ENCODE data around the gene LNPEP. TPM values are rescaled to one million over a fixed set of nuclear protein-coding genes. Genes with fewer than 3 reads are reported as not detected.

Gene LNPEP
- total and polyA plus RNA-seq, 4 donors = 1.9 to 19.7 (median 9.5) TPM

GRCh38 chr5:96905864-96906263 is 30.0 kb upstream of the LNPEP start:
- H3K4me3 ChIP-seq (ENCODE audit: low read depth in 1 of 3, low read length in 3 of 3) = no peak overlapping the region
- TF ChIP-seq RAD21 (IDR thresholded peaks at IDR 0.05) (no peak), JUND (IDR thresholded peaks at IDR 0.05) (no peak), REST (IDR thresholded peaks at IDR 0.05) (no peak), SP1 (IDR thresholded peaks at IDR 0.05) (no peak), GABPA (IDR thresholded peaks at IDR 0.05 in 1 of 2, conservative IDR thresholded peaks at IDR 0.05 in 1 of 2) (no peak), MAX (IDR thresholded peaks at IDR 0.05) (no peak), TAF1 (conservative IDR thresholded peaks at IDR 0.05) (no peak)
- peaks cover 2 to 26% (median 16%) of the 10 kb centered on the region in 4 donors for H3K36me3 ChIP-seq (ENCODE audit: control insufficient read depth in 4 of 4, insufficient read depth in 3 of 4, low read depth in 1 of 4, low read length in 3 of 4)
- WGBS = 92% methylated on average over 3 of the region's 3 CpGs
- no peak overlapping the region for H3K9ac ChIP-seq (ENCODE audit: low read depth in 1 of 2, low read length in 2 of 2)
- peaks cover 0 to 8% (median 3%) of the 10 kb centered on the region in 4 donors for H3K4me1 ChIP-seq (ENCODE audit: control insufficient read depth in 4 of 4, insufficient read depth in 4 of 4, low read length in 3 of 4)
- no peak overlapping the region for H3K27ac ChIP-seq (ENCODE audit: low read depth in 1 of 2, low read length in 2 of 2)
- no peaks in the 10 kb centered on the region for H3K27me3 ChIP-seq (ENCODE audit: control insufficient read depth in 4 of 4, insufficient read depth in 4 of 4, low read length in 3 of 4)
- H3K9me3 ChIP-seq (ENCODE audit: control insufficient read depth in 4 of 4, low read length in 3 of 4) = no peaks in the 10 kb centered on the region
- no peak for DNase-seq (ENCODE audit: low spot score)

- peak; percentile 49 to 60 for TF ChIP-seq RXRA (IDR thresholded peaks at IDR 0.05)
- no peak for TF ChIP-seq ATF3 (IDR thresholded peaks at IDR 0.05)
- TF ChIP-seq HNF4G (IDR thresholded peaks at IDR 0.05) = no peak
- no peak for TF ChIP-seq FOXA1 (IDR thresholded peaks at IDR 0.05)
- TF ChIP-seq NR2F2 (IDR thresholded peaks at IDR 0.05) = peak; percentile 9
- 67% methylated on average over 4 of the region's 4 CpGs for WGBS
- H3K27me3 ChIP-seq (ENCODE audit: control insufficient read depth in 4 of 4, insufficient read depth in 4 of 4, low read length in 3 of 4) = no peaks in the 10 kb centered on the region
These were observed 26.9 kb upstream of the LNPEP start for GRCh38 chr5:96909003-96909402.

GRCh38 chr5:96909435-96909834 is 26.4 kb upstream of the LNPEP start:
- Histone ChIP-seq H3K4me1 (ENCODE audit: control insufficient read depth in 4 of 4, insufficient read depth in 4 of 4, low read length in 3 of 4) (peaks cover 0 to 15% (median 9%) of the 10 kb centered on the region in 4 donors), H3K9me3 (ENCODE audit: control insufficient read depth in 4 of 4, low read length in 3 of 4) (no peaks in the 10 kb centered on the region), H3K27me3 (ENCODE audit: control insufficient read depth in 4 of 4, insufficient read depth in 4 of 4, low read length in 3 of 4) (no peaks in the 10 kb centered on the region), H3K4me3 (ENCODE audit: low read depth in 1 of 3, low read length in 3 of 3) (no peak overlapping the region), H3K27ac (ENCODE audit: low read depth in 1 of 2, low read length in 2 of 2) (no peak overlapping the region), H3K36me3 (ENCODE audit: control insufficient read depth in 4 of 4, insufficient read depth in 3 of 4, low read depth in 1 of 4, low read length in 3 of 4) (peaks cover 0 to 8% (median 2%) of the 10 kb centered on the region in 4 donors), H3K9ac (ENCODE audit: low read depth in 1 of 2, low read length in 2 of 2) (no peak overlapping the region)
- WGBS = 83% methylated on average over 4 of the region's 4 CpGs
- no peak for DNase-seq (ENCODE audit: low spot score)
- no peak for TF ChIP-seq MAX (IDR thresholded peaks at IDR 0.05)
- TF ChIP-seq NR2F2 (IDR thresholded peaks at IDR 0.05) = peak; percentile 4

More at GRCh38 chr5:96909003-96909402, 26.9 kb upstream of the LNPEP start:
- Histone ChIP-seq H3K4me1 (ENCODE audit: control insufficient read depth in 4 of 4, insufficient read depth in 4 of 4, low read length in 3 of 4) (peaks cover 0 to 15% (median 9%) of the 10 kb centered on the region in 4 donors), H3K9ac (ENCODE audit: low read depth in 1 of 2, low read length in 2 of 2) (no peak overlapping the region), H3K9me3 (ENCODE audit: control insufficient read depth in 4 of 4, low read length in 3 of 4) (no peaks in the 10 kb centered on the region), H3K27ac (ENCODE audit: low read depth in 1 of 2, low read length in 2 of 2) (no peak overlapping the region), H3K4me3 (ENCODE audit: low read depth in 1 of 3, low read length in 3 of 3) (no peak overlapping the region), H3K36me3 (ENCODE audit: control insufficient read depth in 4 of 4, insufficient read depth in 3 of 4, low read depth in 1 of 4, low read length in 3 of 4) (peaks cover 0 to 9% (median 3%) of the 10 kb centered on the region in 4 donors)
- no peak for DNase-seq (ENCODE audit: low spot score)

All from liver (tissue), 9 donors.